WTC11 (cell line): Measurements from ENCODE around the gene FZR1. TPM values are rescaled to one million over a fixed set of nuclear protein-coding genes. Genes with fewer than 3 reads are reported as not detected.

Source experiments
- ATAC-seq: fragments of 200-7000 bp; cut with Tn5 transposase; 2 replicates; pipeline ENCODE4 v1.10.0; 2021; ENCODE audit warnings: mild to moderate bottlenecking, moderate library complexity
- CTCF ChIA-PET: fragments of 300-600 bp; sonication (Branson Sonifier 250); formaldehyde crosslinking; loops from one replicate; lab custom pipeline; 2021; ENCODE audit warnings: antibody characterized with exemption; lab: Charles Lee
- POLR2A ChIA-PET: fragments of 350-600 bp; sonication (Branson Sonifier 250); formaldehyde crosslinking; loops from one replicate; lab custom pipeline; 2021; ENCODE audit warnings: antibody characterized with exemption; lab: Charles Lee
- DNase-seq: peaks from one replicate; pipeline ENCODE4 v3.0.0; 2021; ENCODE audit warnings: low spot score
- H3K27ac Mint-ChIP-seq: 2 replicates; pipeline ENCODE4 v1.8.0; 2021; ENCODE audit warnings: mixed read lengths
- H3K27me3 Mint-ChIP-seq: 2 replicates; pipeline ENCODE4 v1.8.0; 2021; ENCODE audit warnings: low read depth, mild to moderate bottlenecking, moderate library complexity, mixed read lengths
- H3K36me3 Mint-ChIP-seq: 2 replicates; pipeline ENCODE4 v1.8.0; 2021; ENCODE audit warnings: mixed read lengths
- H3K4me1 Mint-ChIP-seq: 2 replicates; pipeline ENCODE4 v1.8.0; 2022; ENCODE audit warnings: mixed read lengths
- H3K4me3 Mint-ChIP-seq: 2 replicates; pipeline ENCODE4 v1.8.0; 2021; ENCODE audit warnings: mild to moderate bottlenecking, moderate library complexity, mixed read lengths
- H3K9me3 Mint-ChIP-seq: 2 replicates; pipeline ENCODE4 v1.8.0; 2021; ENCODE audit warnings: mixed read lengths
- SOX15 ChIP-seq: fragments of 250-450 bp; sonication (Bioruptor Pico); IDR thresholded peaks from 2 replicates; pipeline ENCODE4 v1.9.0; 2021; ENCODE audit warnings: mild to moderate bottlenecking
- TEAD1 ChIP-seq: sonication (generic); formaldehyde crosslinking; IDR thresholded peaks from 2 replicates; pipeline ENCODE4 v1.8.0; 2022; ENCODE audit warnings: mild to moderate bottlenecking, missing genetic modification reagents
- ZNF121 ChIP-seq: sonication (generic); formaldehyde crosslinking; IDR thresholded peaks from 2 replicates; pipeline ENCODE4 v1.8.0; 2023; ENCODE audit warnings: missing genetic modification reagents
- ZNF138 ChIP-seq: sonication (generic); formaldehyde crosslinking; conservative IDR thresholded peaks from 2 replicates; pipeline ENCODE4 v1.8.1; 2022; ENCODE audit warnings: mild to moderate bottlenecking, moderate library complexity, missing genetic modification reagents
- total RNA-seq: library from RNA; stranded (reverse); gene quantifications from 3 replicates; pipeline ENCODE4 v1.2.3, GENCODE V29; 2021
- TF ChIP-seq, protein P1 (sequence below): sonication (generic); formaldehyde crosslinking; IDR thresholded peaks from 2 replicates; pipeline ENCODE4 v1.8.1; 2023; ENCODE audit warnings: mild to moderate bottlenecking, missing genetic modification reagents, borderline replicate concordance
- TF ChIP-seq, protein P2 (sequence below): sonication (generic); formaldehyde crosslinking; IDR thresholded peaks from 2 replicates; pipeline ENCODE4 v1.8.0; 2023; ENCODE audit warnings: missing genetic modification reagents, mild to moderate bottlenecking, borderline replicate concordance
- TF ChIP-seq, protein P3 (sequence below): sonication (generic); formaldehyde crosslinking; IDR thresholded peaks from 2 replicates; pipeline ENCODE4 v1.8.1; 2023; ENCODE audit warnings: mild to moderate bottlenecking, moderate library complexity, missing genetic modification reagents
- TF ChIP-seq, protein P4 (sequence below): fragments of 250-450 bp; sonication (Bioruptor Pico); IDR thresholded peaks from 2 replicates; pipeline ENCODE4 v1.9.0; 2021; ENCODE audit warnings: moderate library complexity, mild to moderate bottlenecking, inconsistent platforms, borderline replicate concordance
- TF ChIP-seq, protein P5 (sequence below): sonication (generic); formaldehyde crosslinking; IDR thresholded peaks from 2 replicates; pipeline ENCODE4 v1.8.0; 2023; ENCODE audit warnings: mild to moderate bottlenecking, missing genetic modification reagents
- TF ChIP-seq, protein P6 (sequence below): sonication (generic); formaldehyde crosslinking; IDR thresholded peaks from 2 replicates; pipeline ENCODE4 v1.8.1; 2022; ENCODE audit warnings: missing genetic modification reagents, borderline replicate concordance

The FZR1 gene
- total RNA-seq, 1 experiment from 2014 or later: 60.8 TPM

DNA sequence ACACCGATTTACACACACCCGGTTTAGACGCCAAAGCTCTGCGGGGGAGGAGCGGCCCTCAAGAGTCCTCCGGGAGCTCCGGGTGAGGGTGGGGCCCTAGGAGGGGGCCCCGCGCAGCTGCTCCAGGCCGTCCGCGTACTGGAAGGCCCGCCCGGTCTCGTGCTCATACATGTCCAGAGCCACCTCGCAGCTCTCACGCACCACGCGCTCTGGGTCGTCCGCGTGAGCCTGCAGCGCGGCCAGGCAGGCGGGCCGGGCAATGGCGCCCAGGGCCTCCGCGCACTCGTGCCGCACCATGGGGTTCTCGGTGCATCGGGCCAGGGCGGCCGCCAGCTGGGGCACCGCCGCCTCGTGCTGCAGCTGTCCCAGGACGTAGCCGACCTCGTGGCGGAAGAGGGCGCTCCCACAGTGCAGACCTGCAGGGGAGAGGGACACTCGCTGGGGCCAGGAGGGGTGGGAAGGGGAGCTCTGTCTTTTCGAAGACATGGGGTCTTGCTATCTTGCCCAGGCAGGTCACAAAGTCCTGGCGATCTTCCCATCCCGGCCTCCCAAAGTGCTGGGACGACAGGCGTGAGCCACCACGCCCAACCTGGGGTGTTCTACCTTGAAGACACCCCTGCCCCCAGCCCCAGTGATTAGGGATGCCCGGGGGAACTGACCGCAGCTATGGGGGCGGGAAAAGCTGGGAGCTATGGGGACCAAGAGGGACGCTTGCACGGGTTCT lies 14.6 kb upstream of the FZR1 start:
- Mint-ChIP-seq H3K4me1 (no peaks in the 10 kb centered on the region), H3K36me3 (peaks cover 17% of the 10 kb centered on the region), H3K4me3 (no peak overlapping the region), H3K27me3 (no peaks in the 10 kb centered on the region), H3K9me3 (0 out of 2 replicates have a peak, but pooled peaks cover 4% of the 10 kb centered on the region), H3K27ac (no peak overlapping the region)
- TF ChIP-seq ZNF121: peak; percentile 60; the same call in 1 of the 2 replicates
- TF ChIP-seq, protein P1, sequence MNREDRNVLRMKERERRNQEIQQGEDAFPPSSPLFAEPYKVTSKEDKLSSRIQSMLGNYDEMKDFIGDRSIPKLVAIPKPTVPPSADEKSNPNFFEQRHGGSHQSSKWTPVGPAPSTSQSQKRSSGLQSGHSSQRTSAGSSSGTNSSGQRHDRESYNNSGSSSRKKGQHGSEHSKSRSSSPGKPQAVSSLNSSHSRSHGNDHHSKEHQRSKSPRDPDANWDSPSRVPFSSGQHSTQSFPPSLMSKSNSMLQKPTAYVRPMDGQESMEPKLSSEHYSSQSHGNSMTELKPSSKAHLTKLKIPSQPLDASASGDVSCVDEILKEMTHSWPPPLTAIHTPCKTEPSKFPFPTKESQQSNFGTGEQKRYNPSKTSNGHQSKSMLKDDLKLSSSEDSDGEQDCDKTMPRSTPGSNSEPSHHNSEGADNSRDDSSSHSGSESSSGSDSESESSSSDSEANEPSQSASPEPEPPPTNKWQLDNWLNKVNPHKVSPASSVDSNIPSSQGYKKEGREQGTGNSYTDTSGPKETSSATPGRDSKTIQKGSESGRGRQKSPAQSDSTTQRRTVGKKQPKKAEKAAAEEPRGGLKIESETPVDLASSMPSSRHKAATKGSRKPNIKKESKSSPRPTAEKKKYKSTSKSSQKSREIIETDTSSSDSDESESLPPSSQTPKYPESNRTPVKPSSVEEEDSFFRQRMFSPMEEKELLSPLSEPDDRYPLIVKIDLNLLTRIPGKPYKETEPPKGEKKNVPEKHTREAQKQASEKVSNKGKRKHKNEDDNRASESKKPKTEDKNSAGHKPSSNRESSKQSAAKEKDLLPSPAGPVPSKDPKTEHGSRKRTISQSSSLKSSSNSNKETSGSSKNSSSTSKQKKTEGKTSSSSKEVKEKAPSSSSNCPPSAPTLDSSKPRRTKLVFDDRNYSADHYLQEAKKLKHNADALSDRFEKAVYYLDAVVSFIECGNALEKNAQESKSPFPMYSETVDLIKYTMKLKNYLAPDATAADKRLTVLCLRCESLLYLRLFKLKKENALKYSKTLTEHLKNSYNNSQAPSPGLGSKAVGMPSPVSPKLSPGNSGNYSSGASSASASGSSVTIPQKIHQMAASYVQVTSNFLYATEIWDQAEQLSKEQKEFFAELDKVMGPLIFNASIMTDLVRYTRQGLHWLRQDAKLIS (CRISPR knock-in tag): no peak
- ChIA-PET CTCF (interaction anchor here (0.6 to 2.1 kb wide), 4 partner anchors 9 to 186 kb away, joined by 3 to 9 read pairs (median 3); no protein-coding TSS in a partner anchor), POLR2A (no interaction called here)
- DNase-seq (no peak), ATAC-seq (no peak)

DNA sequence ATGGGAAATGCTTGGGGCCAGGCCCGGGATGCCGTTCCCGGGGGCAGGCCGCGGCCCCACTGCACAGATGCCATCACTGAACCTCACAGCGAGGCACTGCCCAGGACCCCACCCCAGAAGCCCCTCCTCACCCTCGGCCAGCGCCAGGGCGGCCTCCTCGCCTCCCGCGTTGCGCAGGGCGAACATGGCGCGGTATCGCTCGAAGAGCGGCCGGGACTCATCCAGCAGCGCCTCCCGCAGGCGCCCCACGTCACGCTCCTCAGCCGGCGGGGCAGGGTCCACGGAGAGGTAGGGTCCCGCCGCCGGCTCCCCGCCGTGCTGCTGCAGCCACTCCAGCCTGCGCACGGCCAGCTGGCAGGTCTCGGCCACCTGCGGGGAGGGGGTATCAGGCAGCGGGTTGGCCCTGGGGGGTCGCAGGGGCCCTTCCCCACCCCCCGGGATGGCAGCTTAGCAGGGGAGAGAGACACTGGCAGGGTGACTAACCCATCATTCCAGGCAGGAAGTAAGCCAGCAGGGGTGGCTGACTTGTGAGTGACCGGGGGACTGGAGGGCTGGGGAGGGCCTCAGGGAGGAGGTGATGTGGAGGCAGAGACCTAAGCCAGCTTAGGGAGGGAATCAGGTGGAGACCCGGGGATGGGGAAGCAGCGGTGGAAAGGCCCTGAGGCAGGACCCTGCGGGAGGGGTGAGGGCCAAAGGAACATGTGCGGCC lies 13.8 kb upstream of the FZR1 start:
- ChIA-PET POLR2A (no interaction called here), CTCF (interaction anchor here (1.4 kb wide), 1 partner anchor 11 kb away, joined by 3 read pairs; no protein-coding TSS in a partner anchor)
- H3K9me3 Mint-ChIP-seq: no peaks in the 10 kb centered on the region
- peaks cover 22% of the 10 kb centered on the region for H3K36me3 Mint-ChIP-seq
- TF ChIP-seq, protein P2, sequence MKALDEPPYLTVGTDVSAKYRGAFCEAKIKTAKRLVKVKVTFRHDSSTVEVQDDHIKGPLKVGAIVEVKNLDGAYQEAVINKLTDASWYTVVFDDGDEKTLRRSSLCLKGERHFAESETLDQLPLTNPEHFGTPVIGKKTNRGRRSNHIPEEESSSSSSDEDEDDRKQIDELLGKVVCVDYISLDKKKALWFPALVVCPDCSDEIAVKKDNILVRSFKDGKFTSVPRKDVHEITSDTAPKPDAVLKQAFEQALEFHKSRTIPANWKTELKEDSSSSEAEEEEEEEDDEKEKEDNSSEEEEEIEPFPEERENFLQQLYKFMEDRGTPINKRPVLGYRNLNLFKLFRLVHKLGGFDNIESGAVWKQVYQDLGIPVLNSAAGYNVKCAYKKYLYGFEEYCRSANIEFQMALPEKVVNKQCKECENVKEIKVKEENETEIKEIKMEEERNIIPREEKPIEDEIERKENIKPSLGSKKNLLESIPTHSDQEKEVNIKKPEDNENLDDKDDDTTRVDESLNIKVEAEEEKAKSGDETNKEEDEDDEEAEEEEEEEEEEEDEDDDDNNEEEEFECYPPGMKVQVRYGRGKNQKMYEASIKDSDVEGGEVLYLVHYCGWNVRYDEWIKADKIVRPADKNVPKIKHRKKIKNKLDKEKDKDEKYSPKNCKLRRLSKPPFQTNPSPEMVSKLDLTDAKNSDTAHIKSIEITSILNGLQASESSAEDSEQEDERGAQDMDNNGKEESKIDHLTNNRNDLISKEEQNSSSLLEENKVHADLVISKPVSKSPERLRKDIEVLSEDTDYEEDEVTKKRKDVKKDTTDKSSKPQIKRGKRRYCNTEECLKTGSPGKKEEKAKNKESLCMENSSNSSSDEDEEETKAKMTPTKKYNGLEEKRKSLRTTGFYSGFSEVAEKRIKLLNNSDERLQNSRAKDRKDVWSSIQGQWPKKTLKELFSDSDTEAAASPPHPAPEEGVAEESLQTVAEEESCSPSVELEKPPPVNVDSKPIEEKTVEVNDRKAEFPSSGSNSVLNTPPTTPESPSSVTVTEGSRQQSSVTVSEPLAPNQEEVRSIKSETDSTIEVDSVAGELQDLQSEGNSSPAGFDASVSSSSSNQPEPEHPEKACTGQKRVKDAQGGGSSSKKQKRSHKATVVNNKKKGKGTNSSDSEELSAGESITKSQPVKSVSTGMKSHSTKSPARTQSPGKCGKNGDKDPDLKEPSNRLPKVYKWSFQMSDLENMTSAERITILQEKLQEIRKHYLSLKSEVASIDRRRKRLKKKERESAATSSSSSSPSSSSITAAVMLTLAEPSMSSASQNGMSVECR (CRISPR knock-in tag): no peak
- TF ChIP-seq, protein P3, sequence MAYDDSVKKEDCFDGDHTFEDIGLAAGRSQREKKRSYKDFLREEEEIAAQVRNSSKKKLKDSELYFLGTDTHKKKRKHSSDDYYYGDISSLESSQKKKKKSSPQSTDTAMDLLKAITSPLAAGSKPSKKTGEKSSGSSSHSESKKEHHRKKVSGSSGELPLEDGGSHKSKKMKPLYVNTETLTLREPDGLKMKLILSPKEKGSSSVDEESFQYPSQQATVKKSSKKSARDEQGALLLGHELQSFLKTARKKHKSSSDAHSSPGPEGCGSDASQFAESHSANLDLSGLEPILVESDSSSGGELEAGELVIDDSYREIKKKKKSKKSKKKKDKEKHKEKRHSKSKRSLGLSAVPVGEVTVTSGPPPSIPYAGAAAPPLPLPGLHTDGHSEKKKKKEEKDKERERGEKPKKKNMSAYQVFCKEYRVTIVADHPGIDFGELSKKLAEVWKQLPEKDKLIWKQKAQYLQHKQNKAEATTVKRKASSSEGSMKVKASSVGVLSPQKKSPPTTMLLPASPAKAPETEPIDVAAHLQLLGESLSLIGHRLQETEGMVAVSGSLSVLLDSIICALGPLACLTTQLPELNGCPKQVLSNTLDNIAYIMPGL (CRISPR knock-in tag): no peak
- no peak for TF ChIP-seq ZNF138 (CRISPR knock-in tag)
- TF ChIP-seq, protein P4, sequence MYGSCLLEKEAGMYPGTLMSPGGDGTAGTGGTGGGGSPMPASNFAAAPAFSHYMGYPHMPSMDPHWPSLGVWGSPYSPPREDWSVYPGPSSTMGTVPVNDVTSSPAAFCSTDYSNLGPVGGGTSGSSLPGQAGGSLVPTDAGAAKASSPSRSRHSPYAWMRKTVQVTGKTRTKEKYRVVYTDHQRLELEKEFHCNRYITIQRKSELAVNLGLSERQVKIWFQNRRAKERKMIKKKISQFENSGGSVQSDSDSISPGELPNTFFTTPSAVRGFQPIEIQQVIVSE (CRISPR knock-in tag): no peak
- no peak overlapping the region for H3K27ac Mint-ChIP-seq
- H3K27me3 Mint-ChIP-seq: no peaks in the 10 kb centered on the region
- H3K4me3 Mint-ChIP-seq: no peak overlapping the region
- H3K4me1 Mint-ChIP-seq: no peaks in the 10 kb centered on the region
- no peak for DNase-seq
- ATAC-seq: no peak

DNA sequence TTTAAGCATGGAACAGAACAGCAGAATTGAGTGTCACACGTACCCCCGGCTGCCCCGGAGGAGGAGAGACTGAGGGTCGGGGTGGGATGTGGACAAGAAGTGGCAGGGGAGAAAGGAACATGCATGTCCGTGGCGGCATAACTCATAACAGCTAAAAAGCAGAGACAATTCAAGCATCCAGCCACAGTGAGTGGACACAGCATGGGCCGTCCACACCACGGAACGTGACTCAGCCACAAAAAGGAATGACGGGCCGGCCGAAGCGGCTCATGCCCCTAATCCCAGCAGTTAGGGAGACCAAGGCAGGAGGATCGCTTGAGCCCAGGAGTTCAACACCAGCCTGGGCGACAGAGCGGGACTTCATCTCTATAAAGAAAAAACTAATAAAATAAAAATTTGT lies 13.2 kb upstream of the FZR1 start:
- no peak for DNase-seq
- CTCF ChIA-PET: interaction anchor here (0.6 to 2.3 kb wide), 2 partner anchors 8 to 552 kb away, joined by 3 to 16 read pairs; no protein-coding TSS in a partner anchor
- TF ChIP-seq, protein P5, sequence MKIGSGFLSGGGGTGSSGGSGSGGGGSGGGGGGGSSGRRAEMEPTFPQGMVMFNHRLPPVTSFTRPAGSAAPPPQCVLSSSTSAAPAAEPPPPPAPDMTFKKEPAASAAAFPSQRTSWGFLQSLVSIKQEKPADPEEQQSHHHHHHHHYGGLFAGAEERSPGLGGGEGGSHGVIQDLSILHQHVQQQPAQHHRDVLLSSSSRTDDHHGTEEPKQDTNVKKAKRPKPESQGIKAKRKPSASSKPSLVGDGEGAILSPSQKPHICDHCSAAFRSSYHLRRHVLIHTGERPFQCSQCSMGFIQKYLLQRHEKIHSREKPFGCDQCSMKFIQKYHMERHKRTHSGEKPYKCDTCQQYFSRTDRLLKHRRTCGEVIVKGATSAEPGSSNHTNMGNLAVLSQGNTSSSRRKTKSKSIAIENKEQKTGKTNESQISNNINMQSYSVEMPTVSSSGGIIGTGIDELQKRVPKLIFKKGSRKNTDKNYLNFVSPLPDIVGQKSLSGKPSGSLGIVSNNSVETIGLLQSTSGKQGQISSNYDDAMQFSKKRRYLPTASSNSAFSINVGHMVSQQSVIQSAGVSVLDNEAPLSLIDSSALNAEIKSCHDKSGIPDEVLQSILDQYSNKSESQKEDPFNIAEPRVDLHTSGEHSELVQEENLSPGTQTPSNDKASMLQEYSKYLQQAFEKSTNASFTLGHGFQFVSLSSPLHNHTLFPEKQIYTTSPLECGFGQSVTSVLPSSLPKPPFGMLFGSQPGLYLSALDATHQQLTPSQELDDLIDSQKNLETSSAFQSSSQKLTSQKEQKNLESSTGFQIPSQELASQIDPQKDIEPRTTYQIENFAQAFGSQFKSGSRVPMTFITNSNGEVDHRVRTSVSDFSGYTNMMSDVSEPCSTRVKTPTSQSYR (CRISPR knock-in tag): no peak
- no peak for TF ChIP-seq ZNF121
- no peak for TF ChIP-seq SOX15 (CRISPR knock-in tag)
- no peak for TF ChIP-seq TEAD1 (CRISPR knock-in tag)
- TF ChIP-seq, protein P6, sequence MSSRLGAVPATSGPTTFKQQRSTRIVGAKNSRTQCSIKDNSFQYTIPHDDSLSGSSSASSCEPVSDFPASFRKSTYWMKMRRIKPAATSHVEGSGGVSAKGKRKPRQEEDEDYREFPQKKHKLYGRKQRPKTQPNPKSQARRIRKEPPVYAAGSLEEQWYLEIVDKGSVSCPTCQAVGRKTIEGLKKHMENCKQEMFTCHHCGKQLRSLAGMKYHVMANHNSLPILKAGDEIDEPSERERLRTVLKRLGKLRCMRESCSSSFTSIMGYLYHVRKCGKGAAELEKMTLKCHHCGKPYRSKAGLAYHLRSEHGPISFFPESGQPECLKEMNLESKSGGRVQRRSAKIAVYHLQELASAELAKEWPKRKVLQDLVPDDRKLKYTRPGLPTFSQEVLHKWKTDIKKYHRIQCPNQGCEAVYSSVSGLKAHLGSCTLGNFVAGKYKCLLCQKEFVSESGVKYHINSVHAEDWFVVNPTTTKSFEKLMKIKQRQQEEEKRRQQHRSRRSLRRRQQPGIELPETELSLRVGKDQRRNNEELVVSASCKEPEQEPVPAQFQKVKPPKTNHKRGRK (CRISPR knock-in tag): no peak
- no peaks in the 10 kb centered on the region for H3K27me3 Mint-ChIP-seq
- POLR2A ChIA-PET: no interaction called here
- no peaks in the 10 kb centered on the region for H3K4me1 Mint-ChIP-seq
- ATAC-seq: no peak
- H3K4me3 Mint-ChIP-seq: no peak overlapping the region
- no peak overlapping the region for H3K27ac Mint-ChIP-seq
- no peaks in the 10 kb centered on the region for H3K9me3 Mint-ChIP-seq
- peaks cover 28% of the 10 kb centered on the region for H3K36me3 Mint-ChIP-seq
